HepG2 (cell line): ENCODE data around the gene PGLYRP4.

Experiments used
- CTCF ChIP-seq: sonication (generic); formaldehyde crosslinking; IDR thresholded peaks from 2 replicates; pipeline ENCODE4 v1.5.0; 2020; ENCODE audit warnings: mild to moderate bottlenecking, missing genetic modification reagents, moderate library complexity
- EP300 ChIP-seq, 3 experiments: sonication (generic) in 1 of 3; formaldehyde crosslinking in 1 of 3; IDR thresholded peaks; 2 replicates each; pipeline versions ENCODE4 v1.5.1 to v1.6.1; 2011 to 2020; ENCODE audit warnings: low read depth in 2 of 3, low read length in 2 of 3, borderline replicate concordance in 1 of 3, improper control_type of control experiment in 1 of 3, mild to moderate bottlenecking in 1 of 3, missing genetic modification reagents in 1 of 3, moderate library complexity in 1 of 3
- FOXJ3 ChIP-seq: sonication (generic); formaldehyde crosslinking; IDR thresholded peaks from 2 replicates; pipeline ENCODE4 v1.4.0; 2020; ENCODE audit warnings: missing genetic modification reagents, mild to moderate bottlenecking, borderline replicate concordance
- FOXM1 ChIP-seq: sonication (generic); formaldehyde crosslinking; IDR thresholded peaks from 2 replicates; pipeline ENCODE4 v1.5.0; 2020; ENCODE audit warnings: missing genetic modification reagents
- PCBP2 ChIP-seq: fragments of 200-400 bp; formaldehyde crosslinking; optimal IDR thresholded peaks from 2 replicates; pipeline ENCODE3; 2018; ENCODE audit warnings: low read length, low read depth; ENCODE audit not compliant: poor library complexity, severe bottlenecking
- RELA ChIP-seq: sonication (generic); formaldehyde crosslinking; IDR thresholded peaks from 2 replicates; pipeline ENCODE4 v1.4.0; 2020; ENCODE audit warnings: missing genetic modification reagents
- SP1 ChIP-seq, 2 experiments: fragments of 450-650 bp in 1 of 2; sonication (generic) in 1 of 2; formaldehyde crosslinking in 1 of 2; IDR thresholded peaks; 2 replicates each; pipeline versions ENCODE4 v1.4.0 to v1.6.1; 2016 to 2020; ENCODE audit warnings: missing genetic modification reagents in 1 of 2
- ZBTB7A ChIP-seq: sonication (generic); formaldehyde crosslinking; IDR thresholded peaks from 2 replicates; pipeline ENCODE4 v1.8.0; 2022; ENCODE audit warnings: mild to moderate bottlenecking, missing genetic modification reagents
- ZNF12 ChIP-seq: sonication (generic); formaldehyde crosslinking; IDR thresholded peaks from 2 replicates; pipeline ENCODE4 v1.5.0; 2020; ENCODE audit warnings: missing genetic modification reagents
- ZNF121 ChIP-seq: sonication (generic); formaldehyde crosslinking; IDR thresholded peaks from 2 replicates; pipeline ENCODE4 v1.5.0; 2020; ENCODE audit warnings: mild to moderate bottlenecking, missing genetic modification reagents
- ZNF20 ChIP-seq: sonication (generic); formaldehyde crosslinking; IDR thresholded peaks from 2 replicates; pipeline ENCODE4 v1.4.0; 2020; ENCODE audit warnings: mild to moderate bottlenecking, moderate library complexity, missing genetic modification reagents
- TF ChIP-seq, protein P1 (sequence below): sonication (generic); formaldehyde crosslinking; IDR thresholded peaks from 2 replicates; pipeline ENCODE4 v1.4.0; 2020; ENCODE audit warnings: missing genetic modification reagents
- TF ChIP-seq, protein P2 (sequence below): sonication (generic); formaldehyde crosslinking; IDR thresholded peaks from 2 replicates; pipeline ENCODE4 v1.4.0; 2020; ENCODE audit warnings: mild to moderate bottlenecking, missing genetic modification reagents, borderline replicate concordance
- TF ChIP-seq, protein P3 (sequence below): sonication (generic); formaldehyde crosslinking; IDR thresholded peaks from 2 replicates; pipeline ENCODE4 v1.8.1; 2023; ENCODE audit warnings: missing genetic modification reagents, mild to moderate bottlenecking, borderline replicate concordance

- TF ChIP-seq ZNF20 (CRISPR knock-in tag) (no peak), ZNF121 (CRISPR knock-in tag) (no peak), EP300 (IDR thresholded peaks at IDR 0.05; ENCODE audit: low read depth in 2 of 2, low read length in 2 of 2) (no peak), EP300 (CRISPR knock-in tag; IDR thresholded peaks at IDR 0.05; ENCODE audit: borderline replicate concordance) (no peak), ZBTB7A (CRISPR knock-in tag) (no peak), PCBP2 (no peak), CTCF (CRISPR knock-in tag) (no peak), FOXM1 (no peak), FOXJ3 (CRISPR knock-in tag) (no peak), SP1 (IDR thresholded peaks at IDR 0.05) (no peak), SP1 (CRISPR knock-in tag; IDR thresholded peaks at IDR 0.05) (no peak), ZNF12 (CRISPR knock-in tag) (no peak), RELA (no peak)
- TF ChIP-seq, protein P1, sequence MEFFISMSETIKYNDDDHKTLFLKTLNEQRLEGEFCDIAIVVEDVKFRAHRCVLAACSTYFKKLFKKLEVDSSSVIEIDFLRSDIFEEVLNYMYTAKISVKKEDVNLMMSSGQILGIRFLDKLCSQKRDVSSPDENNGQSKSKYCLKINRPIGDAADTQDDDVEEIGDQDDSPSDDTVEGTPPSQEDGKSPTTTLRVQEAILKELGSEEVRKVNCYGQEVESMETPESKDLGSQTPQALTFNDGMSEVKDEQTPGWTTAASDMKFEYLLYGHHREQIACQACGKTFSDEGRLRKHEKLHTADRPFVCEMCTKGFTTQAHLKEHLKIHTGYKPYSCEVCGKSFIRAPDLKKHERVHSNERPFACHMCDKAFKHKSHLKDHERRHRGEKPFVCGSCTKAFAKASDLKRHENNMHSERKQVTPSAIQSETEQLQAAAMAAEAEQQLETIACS (CRISPR knock-in tag), result no peak
- TF ChIP-seq, protein P2, sequence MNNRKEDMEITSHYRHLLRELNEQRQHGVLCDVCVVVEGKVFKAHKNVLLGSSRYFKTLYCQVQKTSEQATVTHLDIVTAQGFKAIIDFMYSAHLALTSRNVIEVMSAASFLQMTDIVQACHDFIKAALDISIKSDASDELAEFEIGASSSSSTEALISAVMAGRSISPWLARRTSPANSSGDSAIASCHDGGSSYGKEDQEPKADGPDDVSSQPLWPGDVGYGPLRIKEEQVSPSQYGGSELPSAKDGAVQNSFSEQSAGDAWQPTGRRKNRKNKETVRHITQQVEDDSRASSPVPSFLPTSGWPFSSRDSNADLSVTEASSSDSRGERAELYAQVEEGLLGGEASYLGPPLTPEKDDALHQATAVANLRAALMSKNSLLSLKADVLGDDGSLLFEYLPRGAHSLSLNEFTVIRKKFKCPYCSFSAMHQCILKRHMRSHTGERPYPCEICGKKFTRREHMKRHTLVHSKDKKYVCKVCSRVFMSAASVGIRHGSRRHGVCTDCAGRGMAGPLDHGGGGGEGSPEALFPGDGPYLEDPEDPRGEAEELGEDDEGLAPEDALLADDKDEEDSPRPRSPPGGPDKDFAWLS (CRISPR knock-in tag), result no peak
- TF ChIP-seq, protein P3, sequence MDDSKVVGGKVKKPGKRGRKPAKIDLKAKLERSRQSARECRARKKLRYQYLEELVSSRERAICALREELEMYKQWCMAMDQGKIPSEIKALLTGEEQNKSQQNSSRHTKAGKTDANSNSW (CRISPR knock-in tag), result no peak
Measured at GRCh38 chr1:153394391-153394790, 45.8 kb upstream of the PGLYRP4 start.
